Neural progenitor cell (in vitro differentiated cells): ENCODE results near the gene CLCF1.

ENCODE experiments used
- CTCF ChIP-seq: fragments of 200-600 bp; sonication (generic); IDR thresholded peaks from 2 replicates; pipeline ENCODE4 v1.5.1; 2017; ENCODE audit warnings: antibody characterized with exemption, mild to moderate bottlenecking
- EZH2 ChIP-seq: fragments of 200-600 bp; sonication (generic); IDR thresholded peaks from 2 replicates; pipeline ENCODE4 v1.6.1; 2017; ENCODE audit warnings: antibody characterized with exemption, mild to moderate bottlenecking, moderate library complexity
- EZH2phosphoT487 ChIP-seq: fragments of 200-600 bp; sonication (generic); IDR thresholded peaks from 2 replicates; pipeline ENCODE4 v1.6.1; 2017; ENCODE audit warnings: antibody characterized with exemption

GRCh38 chr11:67391304-67392182 is 18.1 kb upstream of the CLCF1 start, which contains the start of gene RAD9A:
- TF ChIP-seq CTCF (no peak), EZH2phosphoT487 (no peak), EZH2 (peak; percentile 50)
